HG03520 (cell line): ENCODE measurements around the gene MED25.
A peak's percentile ranks its signal among the peaks of the same experiment; 100 is the strongest.
"Not testable (repeated sequence)": the region's sequence is repeated elsewhere in the genome, so short reads cannot be mapped to it uniquely, and the experiment has no call there.

Experiments
- ATAC-seq: cut with Tn5 transposase; IDR thresholded peaks from one replicate; pipeline ENCODE4 v1.9.1; 2021; ENCODE audit warnings: mild to moderate bottlenecking, moderate library complexity; ENCODE audit not compliant: unreplicated experiment

Gene MED25

GRCh38 chr19:49812997-49813861 lies 4.9 kb upstream of the MED25 start, which contains the start of gene FUZ:
TSS of gene FUZ (minus strand) at chr19:49813292. CDS start at chr19:49813106, 186 bp downstream.
- peak; percentile 43 for ATAC-seq

DNA sequence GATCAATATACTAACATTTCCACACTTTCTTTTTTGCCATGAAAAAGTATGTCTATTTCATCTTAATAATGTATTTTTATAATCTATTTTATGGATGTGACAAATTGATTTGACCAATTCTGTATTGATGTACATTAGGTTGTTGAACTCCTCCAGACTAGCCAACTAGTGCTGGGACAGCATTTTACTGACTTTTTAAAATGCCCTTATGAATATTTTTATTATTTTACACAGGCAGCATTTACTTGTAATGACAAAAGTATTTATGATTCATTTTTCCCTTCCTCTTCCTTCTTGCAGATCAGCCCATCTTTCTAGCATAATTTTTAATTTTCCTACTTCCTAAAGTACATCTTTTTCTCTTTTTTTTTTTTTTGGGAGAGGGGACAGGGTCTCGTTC lies 4.1 kb upstream of the MED25 start:
- ATAC-seq = no peak

DNA sequence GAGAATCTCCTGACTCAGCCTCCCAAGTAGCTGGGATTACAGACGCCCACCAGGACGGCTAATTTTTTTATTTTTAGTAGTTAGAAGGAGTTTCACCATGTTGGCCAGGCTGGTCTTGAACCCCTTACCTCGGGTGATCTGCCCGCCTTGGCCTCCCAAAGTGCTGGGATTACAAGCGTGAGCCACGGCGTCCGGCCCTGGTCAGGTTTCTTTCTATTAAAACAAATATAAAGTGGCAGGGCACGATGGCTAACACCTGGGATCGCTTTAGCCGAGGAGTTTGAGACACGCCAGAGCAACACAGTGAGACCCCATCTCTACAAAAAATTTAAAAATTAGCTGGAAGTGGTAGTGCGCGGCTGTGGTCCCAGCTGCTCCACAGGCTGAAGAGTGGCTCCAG lies 1.5 kb upstream of the MED25 start:
- ATAC-seq = no peak

GRCh38 chr19:49818649-49819370 lies 721 bp downstream of the MED25 start:
- ATAC-seq = no peak

DNA sequence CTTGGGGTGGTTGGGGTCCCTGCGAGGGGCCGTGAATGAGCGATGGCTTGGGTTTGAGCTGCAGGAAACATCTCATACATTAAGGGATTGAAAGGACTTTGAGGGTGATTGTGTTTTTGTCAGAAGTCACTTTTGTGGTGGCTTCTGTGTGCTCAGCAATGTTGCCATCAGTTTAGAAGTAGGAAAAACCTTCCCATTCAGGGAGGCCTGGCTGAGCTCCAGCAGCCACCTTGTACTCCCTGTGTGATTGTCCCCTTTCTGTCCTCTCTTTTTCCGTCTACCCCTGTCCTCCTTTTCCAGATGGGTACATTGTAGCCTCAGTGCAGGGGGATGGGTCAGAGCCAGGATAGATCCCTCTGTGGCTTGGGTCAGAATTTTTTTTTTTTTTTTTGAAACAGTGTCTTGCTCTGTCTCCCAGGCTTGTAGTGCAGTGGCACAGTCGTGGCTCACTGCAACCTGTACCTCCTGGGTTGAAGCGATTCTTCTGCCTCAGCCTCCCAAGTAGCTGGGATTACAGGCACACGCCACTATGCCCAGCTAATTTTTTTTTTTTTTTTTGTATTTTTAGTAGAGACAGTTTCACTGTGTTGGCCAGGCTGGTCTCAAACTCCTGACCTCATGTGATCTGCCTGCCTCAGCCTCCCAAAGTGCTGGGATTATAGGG lies 1.5 kb downstream of the MED25 start:
- not testable (repeated sequence) for ATAC-seq

- no peak for ATAC-seq
These were observed 2.0 kb downstream of the MED25 start for GRCh38 chr19:49820125-49820524.

- no peak for ATAC-seq
These were observed 5.4 kb downstream of the MED25 start for GRCh38 chr19:49823472-49823871.

DNA sequence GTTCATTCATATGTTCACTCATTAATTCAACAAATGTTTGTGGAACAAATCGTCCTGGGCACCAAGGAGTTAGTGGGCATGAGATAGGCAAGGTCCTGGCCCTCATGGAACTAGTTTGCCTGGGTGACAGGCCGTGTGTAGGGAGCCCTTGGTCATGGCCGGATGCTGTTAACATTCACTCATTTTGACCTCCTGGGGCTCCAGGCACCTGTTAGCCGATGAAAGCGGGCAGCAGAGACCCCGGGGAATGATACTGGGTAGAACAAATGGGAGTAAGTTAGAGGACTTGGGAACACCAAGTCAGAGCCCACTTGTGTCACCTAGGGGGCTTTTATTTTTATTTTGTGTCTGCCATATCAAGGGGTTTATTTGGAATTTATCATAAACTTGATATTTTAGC lies 6.6 kb downstream of the MED25 start:
- no peak for ATAC-seq

DNA sequence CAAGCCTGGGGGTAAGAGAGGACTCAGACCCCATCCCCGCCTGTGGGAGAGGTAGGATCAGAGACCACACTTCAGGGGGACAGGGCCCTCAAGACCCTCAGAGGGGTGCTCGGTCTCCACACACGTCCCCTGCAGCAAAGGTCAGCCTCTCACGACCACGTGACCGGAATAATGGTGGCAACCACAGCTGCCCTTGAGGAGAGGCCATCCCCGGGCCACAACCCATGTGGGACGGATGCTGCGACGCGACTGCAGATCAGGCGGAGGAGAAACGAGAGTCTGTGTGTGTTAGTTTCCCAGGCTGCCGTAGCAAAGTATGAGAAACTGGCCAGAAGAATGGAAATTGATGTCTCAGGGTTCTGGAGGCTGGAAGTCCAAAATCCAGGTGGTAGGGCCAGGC lies 8.9 kb downstream of the MED25 start:
- no peak for ATAC-seq

- ATAC-seq = no peak
These were observed 11.1 kb downstream of the MED25 start for GRCh38 chr19:49829200-49829599.

DNA sequence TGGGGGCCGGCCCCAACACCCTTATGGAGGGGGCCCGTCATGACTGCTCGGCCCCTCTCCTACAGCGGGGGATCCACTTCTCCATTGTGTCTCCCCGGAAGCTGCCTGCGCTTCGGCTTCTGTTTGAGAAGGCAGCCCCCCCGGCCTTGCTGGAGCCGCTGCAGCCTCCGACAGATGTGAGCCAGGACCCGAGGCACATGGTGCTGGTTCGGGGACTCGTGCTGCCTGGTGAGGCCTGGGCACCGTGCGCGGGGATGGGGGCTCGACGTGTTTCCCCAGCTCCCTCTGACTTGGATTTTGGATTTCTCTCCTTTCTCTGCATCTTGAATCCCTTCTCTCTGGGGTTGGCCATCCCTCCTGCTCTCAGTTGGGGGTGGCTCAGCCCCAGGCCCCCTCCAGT lies 11.6 kb downstream of the MED25 start:
- ATAC-seq = no peak

DNA sequence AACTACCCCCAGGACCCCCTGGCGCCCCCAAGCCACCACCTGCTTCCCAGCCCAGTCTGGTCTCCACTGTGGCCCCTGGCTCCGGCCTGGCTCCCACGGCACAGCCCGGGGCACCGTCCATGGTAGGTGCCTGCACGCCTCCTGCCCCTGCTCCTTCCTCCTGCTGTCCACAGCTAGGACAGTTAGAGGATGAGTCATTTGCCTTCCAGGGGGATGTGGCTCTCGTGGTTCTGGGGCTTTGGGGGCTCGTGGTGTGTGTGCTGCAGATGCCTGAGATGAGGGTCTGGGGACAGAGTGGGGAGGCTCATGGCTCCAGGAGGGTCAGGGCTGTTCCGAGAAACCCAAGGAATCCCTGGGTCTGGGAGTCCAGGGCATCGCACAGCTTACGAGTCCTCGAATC lies 12.7 kb downstream of the MED25 start:
- no peak for ATAC-seq

DNA sequence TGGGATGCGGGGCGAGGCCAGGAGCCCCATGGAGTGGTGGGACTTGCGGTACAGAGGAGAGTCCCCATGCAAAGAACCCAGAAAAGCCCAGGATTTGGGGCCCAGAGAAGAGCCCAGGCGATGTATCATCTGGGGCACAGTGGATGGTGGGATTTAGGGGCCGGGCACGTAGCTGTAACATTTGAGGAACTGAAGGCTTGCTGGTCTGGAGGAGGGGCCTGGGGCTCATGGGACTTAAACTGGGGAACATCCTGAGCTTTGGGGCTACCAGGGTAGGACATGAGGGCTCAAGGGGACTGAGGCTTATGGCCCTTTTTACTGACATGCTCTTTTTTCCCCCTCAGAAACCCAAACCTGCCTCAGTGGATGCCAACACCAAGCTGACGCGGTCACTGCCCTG lies 13.5 kb downstream of the MED25 start:
- no peak for ATAC-seq

- no peak for ATAC-seq
These were observed 14.5 kb downstream of the MED25 start for GRCh38 chr19:49832556-49832955.

DNA sequence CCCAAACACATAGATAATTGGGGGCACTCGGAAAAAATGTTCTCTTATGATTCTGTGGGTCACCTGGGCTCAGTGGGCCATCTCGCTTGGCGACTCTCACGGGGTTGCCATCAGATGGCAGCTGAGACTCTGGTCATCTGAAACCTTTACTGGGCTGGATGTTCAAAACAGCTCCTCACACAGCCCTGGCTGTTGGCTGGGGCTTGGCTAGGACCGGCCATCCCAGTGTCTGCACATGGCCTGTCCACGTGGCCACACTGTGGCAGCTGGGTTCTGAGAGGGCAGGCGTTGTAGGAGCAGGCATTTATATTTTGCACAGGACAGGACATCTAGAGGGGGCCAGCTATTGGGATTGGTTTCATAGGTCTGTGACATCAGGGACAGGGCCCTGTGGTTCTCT lies 15.5 kb downstream of the MED25 start:
- ATAC-seq = no peak

- ATAC-seq = no peak
These were observed 17.5 kb downstream of the MED25 start for GRCh38 chr19:49835562-49835961.

GRCh38 chr19:49836176-49837008 lies 18.3 kb downstream of the MED25 start:
- no peak for ATAC-seq

DNA sequence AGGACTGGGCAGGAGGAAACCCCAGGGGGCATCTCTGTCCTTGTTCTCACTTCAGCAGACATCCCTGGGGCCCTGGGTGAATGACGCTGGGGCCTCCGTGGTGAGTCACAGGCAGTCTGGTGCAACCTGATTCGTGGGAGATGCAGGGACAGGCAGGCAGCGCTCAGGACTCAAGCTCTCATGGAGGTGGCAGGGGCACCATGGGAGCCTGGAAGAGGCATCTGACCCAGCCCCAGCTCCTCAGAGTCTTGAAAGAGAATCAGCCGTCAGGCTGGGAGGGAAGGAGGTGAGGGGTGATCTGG lies 18.9 kb downstream of the MED25 start:
- ATAC-seq = no peak

DNA sequence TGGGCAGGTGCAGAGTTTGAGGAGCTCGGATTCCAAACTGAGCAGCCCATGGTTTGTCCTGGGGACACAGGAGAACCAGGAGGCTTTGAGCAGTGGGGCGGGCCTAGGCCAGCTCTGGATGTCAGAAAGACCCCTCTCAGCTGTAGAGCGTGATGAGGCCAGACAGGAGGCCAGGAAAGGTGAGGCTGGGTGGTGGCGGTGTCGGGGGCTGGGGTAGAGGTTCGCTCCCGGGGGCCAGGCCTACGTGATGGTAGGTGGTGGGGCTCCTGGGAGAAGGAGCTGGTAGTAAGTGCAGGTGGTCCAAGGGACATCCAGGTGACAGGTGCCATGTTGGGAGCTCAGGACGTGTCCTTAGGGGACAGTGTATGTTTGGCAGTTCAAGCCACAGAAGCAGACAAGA lies 19.3 kb downstream of the MED25 start:
- no peak for ATAC-seq

GRCh38 chr19:49838885-49839588 lies 20.9 kb downstream of the MED25 start:
- no peak for ATAC-seq
